ENCODE data around the gene PUS1.

Gene PUS1

DNA sequence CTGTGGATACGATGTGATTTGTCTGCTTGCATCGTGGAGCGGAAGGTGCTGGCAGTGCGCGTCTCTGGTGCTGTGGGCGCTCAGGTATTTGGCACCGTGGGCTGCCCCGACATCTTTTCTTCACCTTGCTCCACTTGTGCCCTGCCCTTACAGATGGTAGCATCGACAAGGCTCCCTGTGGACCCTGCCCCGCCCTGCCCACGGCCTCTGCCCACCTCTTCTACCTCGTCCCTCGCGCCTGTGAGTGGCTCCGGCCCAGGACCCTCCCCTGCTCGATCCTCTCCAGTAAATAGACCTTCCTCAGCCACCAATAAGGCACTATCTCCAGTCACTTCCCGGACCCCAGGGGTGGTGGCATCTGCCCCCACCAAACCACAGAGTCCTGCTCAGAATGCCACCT, 57.3 kb downstream of the PUS1 start:
- ChIA-PET POLR2A (no interaction called here), CTCF (no interaction called here)
- DNase-seq (ENCODE audit: low read depth, low spot score) = no peak
- no peak overlapping the region for H3K4me3 ChIP-seq (ENCODE audit: low read depth, low read length)
- TF ChIP-seq, protein P1, sequence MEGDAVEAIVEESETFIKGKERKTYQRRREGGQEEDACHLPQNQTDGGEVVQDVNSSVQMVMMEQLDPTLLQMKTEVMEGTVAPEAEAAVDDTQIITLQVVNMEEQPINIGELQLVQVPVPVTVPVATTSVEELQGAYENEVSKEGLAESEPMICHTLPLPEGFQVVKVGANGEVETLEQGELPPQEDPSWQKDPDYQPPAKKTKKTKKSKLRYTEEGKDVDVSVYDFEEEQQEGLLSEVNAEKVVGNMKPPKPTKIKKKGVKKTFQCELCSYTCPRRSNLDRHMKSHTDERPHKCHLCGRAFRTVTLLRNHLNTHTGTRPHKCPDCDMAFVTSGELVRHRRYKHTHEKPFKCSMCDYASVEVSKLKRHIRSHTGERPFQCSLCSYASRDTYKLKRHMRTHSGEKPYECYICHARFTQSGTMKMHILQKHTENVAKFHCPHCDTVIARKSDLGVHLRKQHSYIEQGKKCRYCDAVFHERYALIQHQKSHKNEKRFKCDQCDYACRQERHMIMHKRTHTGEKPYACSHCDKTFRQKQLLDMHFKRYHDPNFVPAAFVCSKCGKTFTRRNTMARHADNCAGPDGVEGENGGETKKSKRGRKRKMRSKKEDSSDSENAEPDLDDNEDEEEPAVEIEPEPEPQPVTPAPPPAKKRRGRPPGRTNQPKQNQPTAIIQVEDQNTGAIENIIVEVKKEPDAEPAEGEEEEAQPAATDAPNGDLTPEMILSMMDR (IDR thresholded peaks at IDR 0.05; ENCODE audit: insufficient read depth, low read length, missing control alignments) = no peak

DNA sequence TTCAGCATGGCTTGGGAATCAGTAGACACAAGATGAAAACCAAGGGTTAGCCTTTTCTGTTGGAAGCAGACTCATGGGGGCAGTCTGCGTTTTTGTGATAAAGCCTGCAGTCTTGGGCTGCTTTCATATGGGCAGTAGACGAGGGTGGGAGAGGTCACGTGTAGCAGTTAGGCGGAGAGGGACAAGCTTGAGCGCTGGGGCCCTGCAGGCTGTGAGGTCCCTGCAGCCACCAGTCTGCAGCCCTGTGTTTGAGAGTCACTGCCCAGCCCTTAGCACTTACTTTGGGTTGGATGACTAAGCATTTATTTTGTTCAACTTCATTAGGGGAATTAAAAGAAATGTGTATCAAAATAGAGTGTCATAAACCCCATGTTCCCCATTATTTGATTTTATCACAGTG, 57.8 kb downstream of the PUS1 start:
- ChIA-PET POLR2A (no interaction called here), CTCF (interaction anchor here (3.9 kb wide), 1 partner anchor 14 kb away, joined by 29 read pairs; no protein-coding TSS in a partner anchor)
- DNase-seq (ENCODE audit: low read depth, low spot score) = no peak
- TF ChIP-seq, protein P1 (IDR thresholded peaks at IDR 0.05; ENCODE audit: insufficient read depth, low read length, missing control alignments) = no peak
- no peak overlapping the region for H3K4me3 ChIP-seq (ENCODE audit: low read depth, low read length)

DNA sequence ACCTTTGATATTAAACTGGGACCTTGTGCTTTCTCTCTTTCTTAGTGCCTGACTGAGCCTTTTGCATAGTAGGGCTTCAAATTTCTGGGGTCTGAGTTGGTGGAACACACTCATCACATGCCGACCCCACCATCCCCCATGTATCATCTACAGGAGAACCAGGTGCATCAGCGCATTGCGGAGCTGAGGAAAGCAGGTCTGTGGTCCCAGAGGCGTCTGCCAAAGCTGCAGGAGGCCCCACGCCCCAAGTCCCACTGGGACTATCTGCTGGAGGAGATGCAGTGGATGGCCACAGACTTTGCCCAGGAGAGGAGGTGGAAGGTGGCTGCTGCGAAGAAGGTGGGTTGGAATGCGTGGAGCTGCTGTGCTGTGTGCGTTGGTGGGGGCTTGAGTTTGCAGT, 58.5 kb downstream of the PUS1 start:
- no peak overlapping the region for H3K4me3 ChIP-seq (ENCODE audit: low read depth, low read length)
- ChIA-PET POLR2A (no interaction called here), CTCF (interaction anchor here (1.3 to 3.9 kb wide), 2 partner anchors 10 to 13 kb away, joined by 4 to 29 read pairs; no protein-coding TSS in a partner anchor)
- TF ChIP-seq, protein P1 (IDR thresholded peaks at IDR 0.05; ENCODE audit: insufficient read depth, low read length, missing control alignments) = no peak
- no peak for DNase-seq (ENCODE audit: low read depth, low spot score)

DNA sequence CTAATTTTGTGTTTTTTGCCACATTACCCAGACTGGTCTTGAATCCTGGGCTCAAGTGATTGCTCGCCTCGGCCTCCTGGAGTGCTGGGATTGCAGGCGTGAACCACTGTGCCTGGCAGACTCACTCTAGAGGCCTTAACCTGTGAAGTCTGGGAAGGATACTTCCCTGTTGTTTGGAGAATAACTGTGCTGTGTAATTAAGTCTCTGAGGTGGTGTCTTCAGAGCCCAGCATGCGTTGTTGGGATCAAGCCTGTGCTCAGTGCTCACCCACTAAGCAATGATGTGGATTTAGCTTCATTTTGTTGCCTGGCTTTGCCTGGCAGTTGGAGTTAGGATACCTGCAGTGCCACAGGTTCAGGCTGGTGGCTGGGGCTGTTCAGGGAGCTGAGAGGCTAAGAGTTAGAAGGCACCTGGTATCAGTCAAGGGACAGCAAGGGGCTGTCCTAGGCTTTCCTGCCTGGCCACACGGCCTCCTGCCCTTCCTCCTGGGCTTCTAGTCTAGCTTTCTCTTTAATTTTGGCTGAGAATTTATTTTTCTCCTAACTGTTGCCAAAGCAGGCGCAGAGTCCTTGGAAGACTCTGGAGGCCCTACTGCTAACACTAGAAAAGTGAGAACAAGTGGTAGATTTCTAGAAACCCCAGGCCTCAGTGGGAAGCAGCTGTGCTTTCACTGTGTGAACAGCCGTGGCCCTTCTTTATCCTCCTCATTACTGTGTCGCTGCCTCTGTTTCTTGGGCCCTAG, 59.1 kb downstream of the PUS1 start:
- no peak overlapping the region for H3K4me3 ChIP-seq (ENCODE audit: low read depth, low read length)
- DNase-seq (ENCODE audit: low read depth, low spot score) = no peak
- TF ChIP-seq, protein P1 (IDR thresholded peaks at IDR 0.05; ENCODE audit: insufficient read depth, low read length, missing control alignments) = no peak
- POLR2A ChIA-PET = no interaction called here
- CTCF ChIA-PET = interaction anchor here (1.3 to 3.9 kb wide), 2 partner anchors 9 to 13 kb away, joined by 4 to 29 read pairs; no protein-coding TSS in a partner anchor

DNA sequence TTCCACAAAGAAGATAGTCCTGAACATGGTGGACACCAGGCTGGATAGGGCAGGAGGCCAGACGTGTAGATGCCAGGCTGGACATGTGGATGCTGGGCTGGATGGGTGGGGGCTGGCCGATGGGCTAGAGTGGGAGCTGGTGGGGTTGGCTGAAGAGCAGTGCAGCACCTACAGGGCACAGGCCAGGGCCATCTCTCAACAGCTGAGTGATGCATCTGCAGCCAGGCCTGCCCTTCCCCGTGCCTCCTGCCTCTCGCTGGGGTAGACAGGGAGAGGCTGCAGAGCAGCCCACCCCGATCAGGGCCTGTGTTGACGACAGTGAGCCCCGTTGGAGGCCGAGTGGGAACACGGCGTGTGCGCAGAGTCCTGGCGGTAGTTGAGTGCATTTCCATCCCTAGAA, 59.9 kb downstream of the PUS1 start:
- DNase-seq (ENCODE audit: low read depth, low spot score) = no peak
- H3K4me3 ChIP-seq (ENCODE audit: low read depth, low read length) = no peak overlapping the region
- POLR2A ChIA-PET = no interaction called here
- CTCF ChIA-PET = interaction anchor here (3.9 kb wide), 1 partner anchor 12 kb away, joined by 29 read pairs; no protein-coding TSS in a partner anchor
- TF ChIP-seq, protein P1 (IDR thresholded peaks at IDR 0.05; ENCODE audit: insufficient read depth, low read length, missing control alignments) = no peak

DNA sequence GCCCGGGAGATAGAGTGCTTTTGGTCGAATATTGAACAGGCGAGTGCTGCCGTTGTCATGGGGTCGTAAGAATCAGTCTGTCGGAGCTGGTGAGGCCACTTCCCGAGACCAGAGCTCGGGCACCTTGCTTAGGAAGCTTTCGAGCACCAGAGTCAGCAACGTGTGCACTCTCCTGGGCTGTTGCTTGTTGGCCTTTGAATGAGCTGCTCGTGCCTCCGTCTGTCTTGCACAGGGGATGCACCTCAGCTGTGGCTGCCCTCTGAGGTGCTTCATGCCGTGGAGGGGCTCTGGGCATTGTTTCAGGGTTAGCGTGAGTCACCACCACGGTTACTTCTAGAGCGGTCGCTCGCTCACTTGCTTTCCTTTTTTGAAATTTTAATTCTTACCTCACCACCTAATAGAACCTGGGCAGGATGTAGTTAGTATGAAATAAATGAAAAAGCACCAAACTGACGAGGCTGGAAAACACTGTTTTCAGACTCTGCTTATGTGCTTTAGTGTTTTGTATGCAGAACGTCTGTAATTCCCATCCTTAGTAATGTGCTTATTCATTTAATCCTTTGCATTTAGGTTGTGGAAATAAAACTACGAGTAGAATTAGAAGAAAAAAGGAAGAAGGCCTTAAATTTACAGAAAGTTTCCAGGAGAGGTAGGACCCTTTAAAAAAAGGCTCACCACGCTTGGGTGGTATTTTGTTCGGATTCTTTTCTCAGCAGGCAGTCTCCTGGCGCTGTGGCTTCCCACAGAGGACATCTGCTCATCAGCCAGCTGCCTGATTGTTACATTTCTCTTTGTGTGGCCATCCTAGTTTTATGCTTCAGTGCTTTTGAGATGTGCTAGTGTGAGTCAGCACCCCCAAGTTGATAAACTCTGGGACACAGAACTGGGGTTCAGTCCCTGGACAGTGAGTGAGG, 61.2 kb downstream of the PUS1 start:
- DNase-seq (ENCODE audit: low read depth, low spot score) = no peak
- POLR2A ChIA-PET = no interaction called here
- H3K4me3 ChIP-seq (ENCODE audit: low read depth, low read length) = no peak overlapping the region
- TF ChIP-seq, protein P1 (IDR thresholded peaks at IDR 0.05; ENCODE audit: insufficient read depth, low read length, missing control alignments) = no peak
- CTCF ChIA-PET = interaction anchor here (3.9 kb wide), 1 partner anchor 11 kb away, joined by 29 read pairs; no protein-coding TSS in a partner anchor

Data from AG04449 (cell line).